ENCODE data around the gene MYRIP. TPM values are rescaled to one million over a fixed set of nuclear protein-coding genes. Genes with fewer than 3 reads are reported as not detected.

The MYRIP gene
- total RNA-seq, 1 donor, result not detected

DNA sequence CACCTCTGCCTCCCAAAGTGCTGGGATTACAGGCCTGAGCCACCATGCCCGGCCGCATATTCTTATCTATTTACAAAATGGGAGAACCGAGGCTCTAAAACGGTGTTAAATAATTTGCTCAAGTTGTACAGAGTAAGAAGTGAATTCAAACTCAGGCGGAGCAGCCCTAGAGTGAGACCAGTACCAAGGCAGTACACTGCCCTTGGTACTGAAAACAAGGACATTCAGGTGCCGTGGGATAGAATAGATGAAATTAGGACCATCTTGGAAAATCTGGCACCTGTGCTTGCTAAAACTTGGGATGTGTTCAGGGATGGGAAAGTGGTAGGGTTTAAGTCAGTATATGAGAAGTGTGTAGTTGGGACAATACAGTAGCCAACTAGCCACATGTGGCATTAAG, 100.7 kb downstream of the MYRIP start:
- Histone ChIP-seq H3K4me1 (ENCODE audit: insufficient read depth, low read length) (no peaks in the 10 kb centered on the region), H3K27me3 (ENCODE audit: insufficient read depth, low read length) (no peaks in the 10 kb centered on the region), H3K9me3 (ENCODE audit: low read depth, low read length) (no peaks in the 10 kb centered on the region), H3K4me3 (ENCODE audit: low read length) (no peak overlapping the region)

- Histone ChIP-seq H3K4me3 (ENCODE audit: low read length) (no peak overlapping the region), H3K27me3 (ENCODE audit: insufficient read depth, low read length) (no peaks in the 10 kb centered on the region), H3K9me3 (ENCODE audit: low read depth, low read length) (no peaks in the 10 kb centered on the region), H3K4me1 (ENCODE audit: insufficient read depth, low read length) (no peaks in the 10 kb centered on the region)
Measured at GRCh38 chr3:39910826-39911464, 101.5 kb downstream of the MYRIP start.

GRCh38 chr3:39911465-39912309, 102.3 kb downstream of the MYRIP start:
- Histone ChIP-seq H3K4me1 (ENCODE audit: insufficient read depth, low read length) (no peaks in the 10 kb centered on the region), H3K9me3 (ENCODE audit: low read depth, low read length) (no peaks in the 10 kb centered on the region), H3K27me3 (ENCODE audit: insufficient read depth, low read length) (no peaks in the 10 kb centered on the region), H3K4me3 (ENCODE audit: low read length) (no peak overlapping the region)

DNA sequence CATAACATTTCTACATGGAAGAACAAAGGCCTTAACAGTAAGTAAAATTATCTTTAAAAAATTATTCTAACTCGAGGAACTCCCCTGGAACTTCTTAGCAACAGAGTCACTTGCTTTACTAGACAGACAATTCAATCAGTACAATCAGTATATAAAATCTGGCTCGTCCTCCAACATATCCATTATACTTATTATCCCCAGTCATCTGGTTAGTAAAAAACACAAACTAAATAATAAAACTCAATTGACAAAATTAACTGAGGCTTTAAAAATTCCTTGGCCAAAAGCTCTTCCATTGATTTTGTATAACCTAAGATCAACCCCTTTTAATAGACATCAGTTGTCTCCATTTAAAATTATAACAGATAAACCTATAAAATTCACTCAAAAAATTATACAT, 105.6 kb downstream of the MYRIP start:
- Histone ChIP-seq H3K4me1 (ENCODE audit: insufficient read depth, low read length) (no peaks in the 10 kb centered on the region), H3K27me3 (ENCODE audit: insufficient read depth, low read length) (no peaks in the 10 kb centered on the region), H3K9me3 (ENCODE audit: low read depth, low read length) (no peaks in the 10 kb centered on the region), H3K4me3 (ENCODE audit: low read length) (no peak overlapping the region)

DNA sequence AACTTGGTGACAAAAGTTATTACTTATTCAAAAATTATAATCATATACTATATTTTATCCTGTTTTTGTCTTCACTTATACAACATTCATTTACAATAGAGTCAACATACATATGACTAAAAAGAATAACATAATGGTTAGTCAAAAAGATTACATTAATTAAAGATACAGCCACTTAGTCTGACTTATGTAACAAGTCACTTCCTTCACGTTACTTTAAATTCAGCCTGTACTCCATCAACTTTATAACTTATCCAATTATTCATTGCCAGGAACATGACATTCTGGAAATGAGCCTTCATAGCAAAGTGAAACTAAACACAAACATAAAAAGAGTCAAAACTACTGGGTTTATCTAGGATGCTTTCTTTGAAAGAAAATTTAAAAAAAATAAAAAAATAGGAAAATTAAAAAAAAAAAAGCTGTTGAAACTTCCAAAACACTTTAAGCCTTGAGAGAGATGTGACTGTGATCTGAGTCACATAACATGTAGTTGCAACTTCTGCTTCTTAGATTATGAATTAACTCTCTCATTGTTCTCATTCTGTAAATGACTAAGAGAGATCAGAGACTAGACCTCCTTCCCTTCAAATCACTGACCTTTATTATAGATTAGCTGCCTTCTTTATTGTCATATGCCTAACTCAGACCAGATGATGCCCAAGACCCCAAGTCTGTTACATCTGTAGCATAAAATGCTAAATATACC, 107.8 kb downstream of the MYRIP start:
- Histone ChIP-seq H3K4me3 (ENCODE audit: low read length) (no peak overlapping the region), H3K9me3 (ENCODE audit: low read depth, low read length) (no peaks in the 10 kb centered on the region), H3K27me3 (ENCODE audit: insufficient read depth, low read length) (no peaks in the 10 kb centered on the region), H3K4me1 (ENCODE audit: insufficient read depth, low read length) (no peaks in the 10 kb centered on the region)

DNA sequence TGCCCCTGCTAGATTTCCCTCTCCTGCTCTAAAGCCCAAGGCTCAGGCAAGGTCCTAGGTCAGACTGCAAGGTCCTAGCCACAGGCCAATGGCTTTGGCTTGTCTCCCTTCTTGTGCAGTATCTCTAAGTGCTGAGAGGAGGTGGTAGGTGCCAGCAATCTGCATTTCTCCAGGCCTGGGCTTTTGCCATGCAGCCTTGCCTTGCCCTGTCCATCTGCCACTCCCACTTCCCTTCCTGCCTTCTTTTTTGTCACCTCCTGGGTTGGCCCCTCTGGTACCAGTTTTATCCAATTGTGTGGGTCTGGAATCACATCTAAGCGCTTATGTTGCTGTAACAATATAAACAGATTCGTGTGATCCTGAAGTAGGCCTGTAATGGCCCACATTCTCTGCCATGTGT, 109.9 kb downstream of the MYRIP start:
- H3K9me3 ChIP-seq (ENCODE audit: low read depth, low read length), result no peaks in the 10 kb centered on the region
- no peaks in the 10 kb centered on the region for H3K4me1 ChIP-seq (ENCODE audit: insufficient read depth, low read length)
- no peak overlapping the region for H3K4me3 ChIP-seq (ENCODE audit: low read length)
- H3K27me3 ChIP-seq (ENCODE audit: insufficient read depth, low read length), result no peaks in the 10 kb centered on the region

GRCh38 chr3:39920271-39920670, 110.9 kb downstream of the MYRIP start:
- H3K4me1 ChIP-seq (ENCODE audit: insufficient read depth, low read length), result no peaks in the 10 kb centered on the region
- no peaks in the 10 kb centered on the region for H3K27me3 ChIP-seq (ENCODE audit: insufficient read depth, low read length)
- no peak overlapping the region for H3K4me3 ChIP-seq (ENCODE audit: low read length)
- H3K9me3 ChIP-seq (ENCODE audit: low read depth, low read length), result no peaks in the 10 kb centered on the region

DNA sequence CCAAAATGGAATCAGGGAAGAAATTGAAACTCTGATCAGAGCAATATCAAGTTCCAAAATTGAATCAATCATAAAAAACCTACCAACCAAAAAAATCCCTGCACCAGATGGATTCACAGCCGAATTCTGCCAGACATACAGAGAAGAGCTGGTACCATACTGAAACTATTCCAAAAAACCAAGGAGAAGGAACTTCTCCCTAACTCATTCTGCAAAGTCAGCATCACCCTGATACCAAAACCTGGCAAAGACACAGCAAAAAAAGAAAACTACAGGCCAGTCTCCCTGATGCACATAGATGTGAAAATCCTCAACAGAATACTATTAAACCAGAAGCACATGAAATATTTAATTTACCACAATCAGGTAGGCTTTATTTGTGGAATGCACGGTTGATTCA, 118.1 kb downstream of the MYRIP start:
- peaks cover 2% of the 10 kb centered on the region for H3K27me3 ChIP-seq (ENCODE audit: insufficient read depth, low read length)

DNA sequence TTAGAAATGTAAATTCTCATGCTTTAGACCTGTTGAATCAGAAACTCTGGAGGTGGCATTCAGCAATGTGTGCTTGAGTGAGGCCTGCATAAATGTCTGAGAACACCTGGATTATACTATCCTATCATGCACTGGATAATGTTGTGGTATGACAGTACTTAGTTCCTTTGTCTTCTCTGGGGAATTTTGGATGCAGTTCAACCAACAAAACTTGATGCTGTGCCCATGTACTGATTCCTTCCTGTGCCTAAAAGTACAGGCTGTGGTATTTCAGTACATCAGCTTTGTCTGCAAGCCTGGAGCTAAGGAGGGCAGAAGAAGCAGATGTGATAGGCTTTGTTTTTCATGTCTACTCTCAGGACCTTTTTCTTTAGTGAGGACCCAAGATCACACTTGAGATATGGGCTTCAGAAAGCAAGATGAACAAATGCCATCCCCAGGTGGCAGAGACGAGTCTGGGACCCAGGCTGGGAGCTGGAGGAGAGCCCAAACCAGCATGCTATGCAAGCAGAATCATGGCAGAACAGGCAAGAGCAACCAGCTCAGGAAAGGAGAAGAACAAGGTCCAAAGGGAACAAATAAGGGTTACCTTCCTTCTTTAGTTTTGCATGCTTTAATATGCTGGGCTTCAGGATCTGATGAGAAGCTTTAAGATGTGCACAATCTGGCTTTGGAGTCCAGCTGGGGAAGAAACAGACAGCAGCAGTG, 124.7 kb downstream of the MYRIP start:
- Histone ChIP-seq H3K9me3 (ENCODE audit: low read depth, low read length) (no peaks in the 10 kb centered on the region), H3K4me3 (ENCODE audit: low read length) (no peak overlapping the region), H3K4me1 (ENCODE audit: insufficient read depth, low read length) (no peaks in the 10 kb centered on the region), H3K27me3 (ENCODE audit: insufficient read depth, low read length) (no peaks in the 10 kb centered on the region)

More for the DNA sequence above, 118.1 kb downstream of the MYRIP start:
- Histone ChIP-seq H3K9me3 (ENCODE audit: low read depth, low read length) (no peaks in the 10 kb centered on the region), H3K4me3 (ENCODE audit: low read length) (no peak overlapping the region), H3K4me1 (ENCODE audit: insufficient read depth, low read length) (no peaks in the 10 kb centered on the region)

DNA sequence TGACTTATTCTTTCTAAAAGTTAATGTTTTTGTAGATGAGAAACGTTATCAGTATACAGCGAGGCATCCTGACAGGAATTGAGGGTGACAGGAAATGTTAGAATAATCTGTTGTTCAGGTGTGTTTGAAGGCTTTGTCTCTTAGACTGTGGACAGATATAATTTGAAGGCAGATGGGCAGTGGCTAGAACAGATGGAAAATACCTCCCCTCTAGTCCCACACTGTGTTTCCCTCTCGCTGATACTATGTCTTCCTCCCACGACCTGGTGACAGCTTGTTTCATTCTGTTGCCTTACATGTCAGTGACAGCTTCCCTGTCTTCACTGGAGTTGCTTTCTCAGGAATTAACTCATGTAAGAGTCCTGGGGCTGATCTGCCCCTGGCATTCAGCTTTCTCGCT, 125.3 kb downstream of the MYRIP start:
- Histone ChIP-seq H3K4me1 (ENCODE audit: insufficient read depth, low read length) (no peaks in the 10 kb centered on the region), H3K9me3 (ENCODE audit: low read depth, low read length) (no peaks in the 10 kb centered on the region), H3K4me3 (ENCODE audit: low read length) (no peak overlapping the region), H3K27me3 (ENCODE audit: insufficient read depth, low read length) (no peaks in the 10 kb centered on the region)

- H3K27me3 ChIP-seq (ENCODE audit: insufficient read depth, low read length), result no peaks in the 10 kb centered on the region
- H3K4me1 ChIP-seq (ENCODE audit: insufficient read depth, low read length), result no peaks in the 10 kb centered on the region
- H3K9me3 ChIP-seq (ENCODE audit: low read depth, low read length), result no peaks in the 10 kb centered on the region
- H3K4me3 ChIP-seq (ENCODE audit: low read length), result no peak overlapping the region
Measured at GRCh38 chr3:39935261-39935660, 125.9 kb downstream of the MYRIP start.

DNA sequence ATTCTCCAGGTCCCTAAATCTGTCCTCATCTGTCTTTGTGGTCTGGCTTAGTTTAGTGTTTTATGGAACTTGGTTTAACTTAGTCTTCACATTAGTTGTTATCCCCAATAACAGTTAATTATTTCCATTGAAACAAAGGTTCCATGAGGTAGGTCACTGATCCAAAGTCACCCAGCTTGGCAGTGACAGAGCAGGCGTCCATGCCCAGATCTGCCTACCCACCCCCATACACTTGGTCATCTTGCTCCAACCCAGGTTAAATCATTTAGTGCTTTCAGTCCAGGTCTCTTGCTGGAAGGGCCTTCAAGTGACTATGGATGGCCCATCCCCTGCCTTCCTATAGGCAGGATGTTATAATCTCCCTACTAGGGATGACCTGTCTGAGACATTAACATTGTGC, 127.4 kb downstream of the MYRIP start:
- no peaks in the 10 kb centered on the region for H3K9me3 ChIP-seq (ENCODE audit: low read depth, low read length)
- H3K27me3 ChIP-seq (ENCODE audit: insufficient read depth, low read length), result no peaks in the 10 kb centered on the region
- no peak overlapping the region for H3K4me3 ChIP-seq (ENCODE audit: low read length)
- H3K4me1 ChIP-seq (ENCODE audit: insufficient read depth, low read length), result no peaks in the 10 kb centered on the region

- Histone ChIP-seq H3K27me3 (ENCODE audit: insufficient read depth, low read length) (no peaks in the 10 kb centered on the region), H3K9me3 (ENCODE audit: low read depth, low read length) (no peaks in the 10 kb centered on the region), H3K4me3 (ENCODE audit: low read length) (no peak overlapping the region), H3K4me1 (ENCODE audit: insufficient read depth, low read length) (no peaks in the 10 kb centered on the region)
Measured at GRCh38 chr3:39937315-39937714, 127.9 kb downstream of the MYRIP start.

GRCh38 chr3:39937874-39938273, 128.5 kb downstream of the MYRIP start:
- Histone ChIP-seq H3K4me3 (ENCODE audit: low read length) (no peak overlapping the region), H3K27me3 (ENCODE audit: insufficient read depth, low read length) (no peaks in the 10 kb centered on the region), H3K4me1 (ENCODE audit: insufficient read depth, low read length) (no peaks in the 10 kb centered on the region), H3K9me3 (ENCODE audit: low read depth, low read length) (no peaks in the 10 kb centered on the region)

- no peaks in the 10 kb centered on the region for H3K4me1 ChIP-seq (ENCODE audit: insufficient read depth, low read length)
- no peak overlapping the region for H3K4me3 ChIP-seq (ENCODE audit: low read length)
- no peaks in the 10 kb centered on the region for H3K27me3 ChIP-seq (ENCODE audit: insufficient read depth, low read length)
- no peaks in the 10 kb centered on the region for H3K9me3 ChIP-seq (ENCODE audit: low read depth, low read length)
Measured at GRCh38 chr3:39941931-39942330, 132.5 kb downstream of the MYRIP start.
